HG03378 (cell line): Measurements from ENCODE around the gene SELENOH.

ENCODE experiments used
- ATAC-seq: cut with Tn5 transposase; IDR thresholded peaks from one replicate; pipeline ENCODE4 v1.9.1; 2021; ENCODE audit warnings: mild to moderate bottlenecking, moderate library complexity; ENCODE audit not compliant: unreplicated experiment

The SELENOH gene

GRCh38 chr11:57778318-57779037 is 37.2 kb downstream of the SELENOH start:
- no peak for ATAC-seq

- no peak for ATAC-seq
Measured at GRCh38 chr11:57779276-57779675, 38.0 kb downstream of the SELENOH start.

- ATAC-seq: no peak
Measured at GRCh38 chr11:57781529-57781943, 40.2 kb downstream of the SELENOH start.

GRCh38 chr11:57785072-57785471 is 43.8 kb downstream of the SELENOH start:
- peak; percentile 67 for ATAC-seq

- no peak for ATAC-seq
Measured at GRCh38 chr11:57786436-57786835, 45.1 kb downstream of the SELENOH start.

- no peak for ATAC-seq
Measured at GRCh38 chr11:57787006-57787604, 45.8 kb downstream of the SELENOH start.

- ATAC-seq: no peak
Measured at GRCh38 chr11:57787920-57788702, 46.8 kb downstream of the SELENOH start.

GRCh38 chr11:57788703-57789088 is 47.4 kb downstream of the SELENOH start:
- ATAC-seq: no peak

GRCh38 chr11:57791321-57792059 is 50.2 kb downstream of the SELENOH start:
- no peak for ATAC-seq

- ATAC-seq: peak; percentile 88
Measured at GRCh38 chr11:57792060-57792541, 50.8 kb downstream of the SELENOH start.

GRCh38 chr11:57792870-57793269 is 51.6 kb downstream of the SELENOH start:
- no peak for ATAC-seq
